ENCODE measurements around the gene MYT1. TPM values are rescaled to one million over a fixed set of nuclear protein-coding genes. Genes with fewer than 3 reads are reported as not detected.
"Not testable (repeated sequence)": the region's sequence is repeated elsewhere in the genome, so short reads cannot be mapped to it uniquely, and the experiment has no call there.

MYT1 gene
- total and polyA plus RNA-seq, 2 of the 8 experiments (the other 6 are each of a cell fraction or from before 2014, with no cell fraction given): 0.63 to 2.0 TPM

- H3K23me2 ChIP-seq (ENCODE audit: low read depth, low read length); H3K27me3 ChIP-seq (replicated peaks in 1 of 4; ENCODE audit: control insufficient read depth in 3 of 4, extremely low read depth in 1 of 4, insufficient read depth in 3 of 4, low read length in 3 of 4); H2AK5ac ChIP-seq (ENCODE audit: low read depth, low read length); H4K91ac ChIP-seq (replicated peaks; ENCODE audit: insufficient read length, low read length); H2BK20ac ChIP-seq (ENCODE audit: low read length); H3K14ac ChIP-seq (ENCODE audit: insufficient read length); H3K18ac ChIP-seq (ENCODE audit: extremely low read depth, low read length); CTCF ChIA-PET (ENCODE audit: partially characterized antibody); H3K36me3 ChIP-seq (ENCODE audit: control insufficient read depth in 2 of 4, insufficient read depth in 4 of 4, low read length in 3 of 4); H3K23ac ChIP-seq (ENCODE audit: insufficient read length); H3K4me3 ChIP-seq (ENCODE audit: extremely low read depth in 1 of 4, insufficient read depth in 2 of 4, low read depth in 3 of 4, low read length in 4 of 4); POLR2A ChIA-PET (ENCODE audit: partially characterized antibody); H2AFZ ChIP-seq (ENCODE audit: low read length); H3K4ac ChIP-seq (replicated peaks; ENCODE audit: insufficient read length, low read depth, low read length); H4K5ac ChIP-seq (ENCODE audit: insufficient read length, low read depth, low read length); H2BK15ac ChIP-seq (ENCODE audit: low read length); H3K56ac ChIP-seq (replicated peaks; ENCODE audit: insufficient read length, low read depth, low read length); FAIRE-seq; H4K8ac ChIP-seq (ENCODE audit: extremely low read depth, insufficient read depth, low read length); H3K9ac ChIP-seq (replicated peaks in 1 of 4; ENCODE audit: extremely low read depth in 1 of 4, low read depth in 3 of 4, low read length in 3 of 4); H3K27ac ChIP-seq (ENCODE audit: low read depth, low read length); H3K79me1 ChIP-seq (ENCODE audit: low read depth, low read length); DNase-seq (ENCODE audit: low read depth in 1 of 2, low spot score in 2 of 2); H3K4me2 ChIP-seq (ENCODE audit: insufficient read depth in 1 of 2, low read depth in 2 of 2, low read length in 2 of 2); H4K20me1 ChIP-seq (replicated peaks in 1 of 2; ENCODE audit: control insufficient read depth in 1 of 2, insufficient read depth in 2 of 2, low read length in 2 of 2); H2BK120ac ChIP-seq (replicated peaks; ENCODE audit: low read depth, low read length); H3K79me2 ChIP-seq (ENCODE audit: control insufficient read depth in 1 of 2, insufficient read depth in 2 of 2, low read length in 2 of 2): not testable (repeated sequence)
- 0 out of 2 replicates have a peak overlapping the region, but pooled peaks have one; percentile 71 for H2BK12ac ChIP-seq (ENCODE audit: low read depth, low read length)
- peak; percentile 96 for TF ChIP-seq EGR1 (IDR thresholded peaks at IDR 0.05; ENCODE audit: borderline replicate concordance, low read depth, low read length)
- WGBS, 2 experiments (ENCODE audit: extremely low coverage in 1 of 2, insufficient coverage in 1 of 2, insufficient read length in 1 of 2, insufficient replicate concordance in 2 of 2, low coverage in 1 of 2, low lambda C conversion rate in 2 of 2, missing lambda C conversion rate in 1 of 2): 91% methylated on average over 22 of the region's 24 CpGs; no CpG with 5 or more reads in 1 of the 2 experiments
- H2BK5ac ChIP-seq (ENCODE audit: low read depth, low read length): 0 out of 2 replicates have a peak overlapping the region, but pooled peaks have one; percentile 41
- peaks cover 0 to 11% of the 10 kb centered on the region in 2 experiments; a peak in 2 of 4 replicates for H3K9me3 ChIP-seq (ENCODE audit: insufficient read depth in 2 of 2, low read depth in 1 of 2, low read length in 1 of 2)
- H3K4me1 ChIP-seq (replicated peaks in 1 of 4; ENCODE audit: control insufficient read depth in 3 of 4, insufficient read depth in 4 of 4, low read length in 3 of 4): peaks cover 9 to 29% (median 14%) of the 10 kb centered on the region in 4 experiments
These were observed 23.0 kb downstream of the MYT1 start for GRCh38 chr20:64187213-64187612.

All from H1 (cell line).